ENCODE data around the gene GFRA1.

- TF ChIP-seq CTCF (conservative IDR thresholded peaks at IDR 0.05; ENCODE audit: low read length) (no peak), EZH2phosphoT487 (IDR thresholded peaks at IDR 0.05; ENCODE audit: borderline replicate concordance, low read depth, low read length) (no peak)
These were observed 13.4 kb downstream of the GFRA1 start for GRCh38 chr10:116259638-116260037.
